ENCODE results near the gene HTT.
"Not testable (repeated sequence)": the region's sequence is repeated elsewhere in the genome, so short reads cannot be mapped to it uniquely, and the experiment has no call there.

The HTT gene

GRCh38 chr4:3085948-3086670 lies 11.6 kb downstream of the HTT start:
- DNase-seq: no peak

- DNase-seq: no peak
Measured at GRCh38 chr4:3087115-3087797, 12.8 kb downstream of the HTT start.

DNA sequence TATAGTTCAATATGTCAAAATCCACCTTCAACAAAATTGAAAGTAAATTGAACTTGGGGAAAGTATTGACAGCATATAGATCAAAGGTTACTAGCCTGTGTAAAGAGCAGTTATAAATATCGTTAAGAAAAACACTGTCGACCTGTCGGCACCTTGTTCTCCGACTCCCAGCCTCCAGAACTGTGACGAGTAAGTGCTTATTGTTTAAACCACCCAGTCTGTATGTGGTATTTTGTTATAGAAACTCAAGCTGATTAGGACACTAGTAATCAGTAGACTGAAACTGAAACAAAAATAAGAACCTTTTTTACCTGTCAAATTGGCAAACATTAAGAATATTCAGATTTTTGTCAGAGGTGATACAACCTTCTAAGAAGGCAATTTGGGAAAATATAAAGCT lies 17.0 kb downstream of the HTT start:
- no peak for DNase-seq

GRCh38 chr4:3094701-3095100 lies 20.2 kb downstream of the HTT start:
- DNase-seq: not testable (repeated sequence)

- DNase-seq: no peak
Measured at GRCh38 chr4:3096202-3096601, 21.7 kb downstream of the HTT start.

- no peak for DNase-seq
Measured at GRCh38 chr4:3098346-3098745, 23.9 kb downstream of the HTT start.

GRCh38 chr4:3106339-3107186 lies 32.1 kb downstream of the HTT start:
- DNase-seq: peak in 1 of 2 experiments; percentile 2

DNA sequence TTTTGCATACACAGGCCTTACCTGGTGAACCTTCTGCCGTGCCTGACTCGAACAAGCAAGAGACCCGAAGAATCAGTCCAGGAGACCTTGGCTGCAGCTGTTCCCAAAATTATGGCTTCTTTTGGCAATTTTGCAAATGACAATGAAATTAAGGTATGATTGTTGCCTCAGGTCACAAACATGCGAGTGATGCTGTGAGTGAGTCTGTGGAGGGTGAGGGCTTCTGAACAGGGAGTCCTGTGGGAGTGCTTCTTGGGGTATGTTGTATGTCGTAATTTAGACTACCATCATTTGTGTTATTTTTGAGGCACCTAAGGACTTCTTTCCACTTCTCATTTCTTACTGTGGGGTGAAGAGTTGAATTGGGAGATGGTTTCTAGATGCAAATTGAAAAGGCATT lies 32.8 kb downstream of the HTT start:
- DNase-seq: no peak

GRCh38 chr4:3107691-3108121 lies 33.2 kb downstream of the HTT start:
- DNase-seq: no peak

DNA sequence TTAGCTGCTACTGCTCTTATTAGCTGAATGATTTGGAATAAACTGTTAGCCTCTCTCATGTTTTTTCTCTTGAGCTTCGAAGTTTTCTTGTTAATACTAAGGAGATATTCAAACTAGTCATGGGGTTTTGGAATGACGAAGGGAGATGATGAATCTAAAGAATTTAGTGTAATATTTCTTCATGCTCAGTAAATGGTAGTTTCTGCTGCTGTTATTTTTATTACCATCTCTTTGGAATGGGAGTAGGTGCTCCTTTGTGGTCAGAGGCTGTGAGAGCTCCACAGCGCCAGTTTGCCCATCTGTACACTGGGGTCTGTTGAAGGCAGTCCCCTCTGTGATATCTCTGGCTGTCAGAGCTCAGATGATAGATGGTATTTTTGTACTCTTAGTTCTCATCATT lies 33.7 kb downstream of the HTT start:
- DNase-seq: no peak

- DNase-seq: no peak
Measured at GRCh38 chr4:3111461-3111860, 37.0 kb downstream of the HTT start.

- no peak for DNase-seq
Measured at GRCh38 chr4:3112201-3112600, 37.7 kb downstream of the HTT start.

DNA sequence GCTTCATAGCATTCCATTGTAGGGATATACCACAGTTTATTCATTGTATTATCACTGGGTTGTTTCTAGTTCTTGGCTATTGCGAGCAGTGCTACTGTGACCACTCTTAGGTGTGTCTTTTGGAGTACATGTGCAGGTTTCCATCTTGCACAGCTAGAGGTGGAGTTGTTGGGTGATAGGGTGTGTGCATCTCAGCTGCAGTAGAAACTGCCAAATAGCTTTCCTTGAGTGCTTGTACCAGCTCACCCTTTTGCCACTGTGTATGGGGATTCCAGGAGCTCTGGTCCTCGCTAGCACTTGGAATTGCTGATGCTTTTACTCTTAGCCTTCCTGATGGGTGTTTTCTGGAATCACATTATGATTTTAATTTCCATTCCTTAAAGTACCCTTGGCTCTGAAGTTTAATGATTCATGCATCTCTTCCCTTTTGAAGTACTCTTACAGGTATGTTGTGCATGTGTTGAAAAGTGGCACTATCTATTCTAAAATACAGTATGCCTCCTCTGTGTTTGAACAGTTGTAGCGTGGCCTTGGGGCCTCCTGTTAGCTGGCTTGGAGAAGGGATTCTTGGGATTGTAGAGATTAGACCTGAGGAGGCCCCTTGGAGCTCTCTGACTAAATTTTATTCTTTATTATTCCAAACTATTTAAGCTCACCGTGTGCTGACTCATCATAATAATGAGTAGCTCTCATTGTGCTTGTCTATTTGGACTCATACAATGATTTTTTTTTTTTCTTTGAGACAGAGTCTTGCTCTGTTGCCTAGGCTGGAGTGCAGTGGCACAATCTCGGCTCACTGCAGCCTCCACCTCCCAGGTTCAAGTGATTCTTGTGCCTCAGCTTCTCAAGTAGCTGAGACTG lies 38.4 kb downstream of the HTT start:
- no peak for DNase-seq

GRCh38 chr4:3114377-3114776 lies 39.9 kb downstream of the HTT start:
- DNase-seq: no peak

DNA sequence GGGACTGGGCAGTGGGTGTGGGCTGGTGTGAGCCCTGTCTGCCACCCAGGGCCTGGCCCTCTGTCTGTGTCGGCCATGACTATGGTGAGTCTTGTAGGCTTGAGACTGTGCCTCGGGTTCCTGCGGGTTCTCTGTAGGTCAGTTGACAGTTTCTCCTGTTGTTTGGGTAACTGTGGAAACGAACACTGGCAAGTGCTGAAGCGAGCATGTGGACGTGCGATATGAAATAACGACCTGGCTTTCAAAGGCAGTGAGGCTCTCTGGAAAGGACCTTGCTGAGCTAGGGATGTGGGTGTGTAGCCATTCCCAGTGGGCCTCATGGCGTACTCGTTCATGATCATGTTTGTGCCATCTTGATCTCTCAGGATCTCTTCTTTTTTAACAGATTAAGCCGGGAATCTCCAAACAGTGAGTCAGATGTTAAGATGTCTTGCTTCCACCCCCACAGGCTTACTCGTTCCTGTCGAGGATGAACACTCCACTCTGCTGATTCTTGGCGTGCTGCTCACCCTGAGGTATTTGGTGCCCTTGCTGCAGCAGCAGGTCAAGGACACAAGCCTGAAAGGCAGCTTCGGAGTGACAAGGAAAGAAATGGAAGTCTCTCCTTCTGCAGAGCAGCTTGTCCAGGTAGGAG lies 41.3 kb downstream of the HTT start:
- DNase-seq: no peak

DNA sequence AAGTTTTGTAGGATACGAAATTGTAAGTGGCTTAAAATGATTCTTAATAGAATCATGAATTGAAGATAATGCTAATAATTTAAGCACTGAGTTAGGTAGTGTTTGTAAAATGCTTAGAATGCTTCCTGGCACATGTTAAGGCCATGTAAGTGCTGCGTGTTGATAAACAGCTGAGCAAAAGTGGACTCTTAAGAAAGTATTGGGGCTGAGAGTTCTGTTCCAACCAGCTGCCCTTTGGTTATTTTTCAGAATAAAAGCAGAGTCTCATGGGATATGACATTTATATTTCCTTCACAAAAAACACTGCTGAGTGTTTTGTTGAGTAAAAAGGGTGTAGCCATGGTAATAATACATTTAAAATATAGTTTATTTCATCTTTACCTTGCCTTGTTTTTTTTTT lies 42.5 kb downstream of the HTT start:
- DNase-seq: no peak

GRCh38 chr4:3118312-3118711 lies 43.8 kb downstream of the HTT start:
- no peak for DNase-seq

DNA sequence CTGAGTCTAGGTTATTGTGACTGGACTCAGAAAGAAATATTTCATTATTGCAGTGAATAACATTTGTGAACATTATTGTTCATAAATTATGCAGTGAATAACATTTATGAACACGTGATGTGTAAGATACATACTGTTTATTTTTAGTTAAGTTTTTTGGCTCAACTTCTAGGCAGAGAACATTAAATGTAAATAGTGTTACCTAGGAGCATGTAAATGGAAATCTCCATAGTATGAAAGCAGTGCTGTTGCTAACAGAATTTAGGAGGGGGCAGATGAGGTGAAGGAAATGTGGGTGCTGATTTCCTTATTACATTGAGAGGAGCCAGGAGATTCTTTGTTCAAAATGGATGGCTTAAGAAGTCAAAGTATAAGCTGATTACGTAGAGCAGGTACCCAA lies 45.0 kb downstream of the HTT start:
- DNase-seq: no peak

GRCh38 chr4:3121110-3121509 lies 46.6 kb downstream of the HTT start:
- DNase-seq: no peak

DNA sequence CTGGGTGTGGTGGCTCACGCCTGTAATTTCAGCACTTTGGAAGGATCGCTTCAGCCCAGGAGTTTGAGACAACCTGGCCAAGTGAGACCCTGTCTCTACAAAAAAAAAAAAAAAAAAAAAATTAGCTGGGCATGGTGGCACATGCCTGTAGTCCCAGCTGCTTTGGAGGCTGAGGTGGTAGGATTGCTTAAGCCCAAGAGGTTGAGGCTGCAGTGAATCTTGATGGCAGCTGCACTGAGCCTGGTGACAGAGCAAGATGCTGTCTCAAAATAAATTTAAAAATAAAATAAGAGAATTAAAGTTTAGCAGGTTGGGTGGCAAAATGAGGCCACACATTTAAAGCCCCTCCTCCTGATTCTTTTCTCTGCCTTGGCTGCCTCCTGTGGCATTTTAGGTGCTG lies 47.1 kb downstream of the HTT start:
- DNase-seq: no peak

- no peak for DNase-seq
Measured at GRCh38 chr4:3122081-3122563, 47.6 kb downstream of the HTT start.

- DNase-seq: no peak
Measured at GRCh38 chr4:3123181-3123671, 48.7 kb downstream of the HTT start.

Measured in SHP77 (cell line).